ENCODE data around the gene LEMD2.

The LEMD2 gene

GRCh38 chr6:33779290-33779689 is 9.6 kb downstream of the LEMD2 start:
- no peak overlapping the region for H3K4me3 ChIP-seq
- TF ChIP-seq, protein P1, sequence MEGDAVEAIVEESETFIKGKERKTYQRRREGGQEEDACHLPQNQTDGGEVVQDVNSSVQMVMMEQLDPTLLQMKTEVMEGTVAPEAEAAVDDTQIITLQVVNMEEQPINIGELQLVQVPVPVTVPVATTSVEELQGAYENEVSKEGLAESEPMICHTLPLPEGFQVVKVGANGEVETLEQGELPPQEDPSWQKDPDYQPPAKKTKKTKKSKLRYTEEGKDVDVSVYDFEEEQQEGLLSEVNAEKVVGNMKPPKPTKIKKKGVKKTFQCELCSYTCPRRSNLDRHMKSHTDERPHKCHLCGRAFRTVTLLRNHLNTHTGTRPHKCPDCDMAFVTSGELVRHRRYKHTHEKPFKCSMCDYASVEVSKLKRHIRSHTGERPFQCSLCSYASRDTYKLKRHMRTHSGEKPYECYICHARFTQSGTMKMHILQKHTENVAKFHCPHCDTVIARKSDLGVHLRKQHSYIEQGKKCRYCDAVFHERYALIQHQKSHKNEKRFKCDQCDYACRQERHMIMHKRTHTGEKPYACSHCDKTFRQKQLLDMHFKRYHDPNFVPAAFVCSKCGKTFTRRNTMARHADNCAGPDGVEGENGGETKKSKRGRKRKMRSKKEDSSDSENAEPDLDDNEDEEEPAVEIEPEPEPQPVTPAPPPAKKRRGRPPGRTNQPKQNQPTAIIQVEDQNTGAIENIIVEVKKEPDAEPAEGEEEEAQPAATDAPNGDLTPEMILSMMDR (IDR thresholded peaks at IDR 0.05): no peak
- no peak overlapping the region for H3K27ac ChIP-seq
- no peak for DNase-seq (ENCODE audit: low spot score)

DNA sequence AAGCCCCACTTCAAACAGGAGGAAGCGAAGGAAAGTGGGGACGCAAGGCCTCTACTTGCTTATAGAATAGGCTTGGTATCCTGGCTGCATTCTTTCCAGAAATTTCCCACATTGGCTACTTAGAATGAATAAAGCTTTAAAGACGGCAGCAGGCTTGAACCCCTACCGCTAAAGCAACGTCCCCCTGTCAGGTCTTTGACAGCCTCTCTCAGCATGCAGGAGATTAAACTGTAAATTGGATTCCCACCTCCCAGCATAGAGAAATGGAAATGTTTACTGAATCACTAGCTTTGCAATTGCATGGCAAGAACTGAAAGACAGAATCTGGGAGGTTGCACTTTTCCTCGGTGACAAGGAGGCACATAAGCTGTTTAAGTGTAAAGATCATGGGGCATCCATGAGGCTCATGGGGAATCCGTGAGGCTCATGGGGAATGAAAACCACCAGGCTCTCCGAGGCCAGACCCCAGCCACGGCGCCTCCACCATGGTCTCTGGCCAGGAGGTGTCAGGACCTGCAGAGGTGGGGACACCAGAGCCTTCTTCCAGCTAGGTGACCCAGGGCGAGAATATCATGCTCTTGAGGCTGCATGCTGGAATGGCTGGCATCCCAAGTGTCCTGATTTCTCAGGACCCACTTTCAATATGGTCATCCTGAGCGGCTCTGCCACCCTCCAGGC is 10.3 kb downstream of the LEMD2 start:
- Histone ChIP-seq H3K27ac (no peak overlapping the region), H3K4me3 (no peak overlapping the region)
- TF ChIP-seq, protein P1 (IDR thresholded peaks at IDR 0.05): no peak
- no peak for DNase-seq (ENCODE audit: low spot score)

DNA sequence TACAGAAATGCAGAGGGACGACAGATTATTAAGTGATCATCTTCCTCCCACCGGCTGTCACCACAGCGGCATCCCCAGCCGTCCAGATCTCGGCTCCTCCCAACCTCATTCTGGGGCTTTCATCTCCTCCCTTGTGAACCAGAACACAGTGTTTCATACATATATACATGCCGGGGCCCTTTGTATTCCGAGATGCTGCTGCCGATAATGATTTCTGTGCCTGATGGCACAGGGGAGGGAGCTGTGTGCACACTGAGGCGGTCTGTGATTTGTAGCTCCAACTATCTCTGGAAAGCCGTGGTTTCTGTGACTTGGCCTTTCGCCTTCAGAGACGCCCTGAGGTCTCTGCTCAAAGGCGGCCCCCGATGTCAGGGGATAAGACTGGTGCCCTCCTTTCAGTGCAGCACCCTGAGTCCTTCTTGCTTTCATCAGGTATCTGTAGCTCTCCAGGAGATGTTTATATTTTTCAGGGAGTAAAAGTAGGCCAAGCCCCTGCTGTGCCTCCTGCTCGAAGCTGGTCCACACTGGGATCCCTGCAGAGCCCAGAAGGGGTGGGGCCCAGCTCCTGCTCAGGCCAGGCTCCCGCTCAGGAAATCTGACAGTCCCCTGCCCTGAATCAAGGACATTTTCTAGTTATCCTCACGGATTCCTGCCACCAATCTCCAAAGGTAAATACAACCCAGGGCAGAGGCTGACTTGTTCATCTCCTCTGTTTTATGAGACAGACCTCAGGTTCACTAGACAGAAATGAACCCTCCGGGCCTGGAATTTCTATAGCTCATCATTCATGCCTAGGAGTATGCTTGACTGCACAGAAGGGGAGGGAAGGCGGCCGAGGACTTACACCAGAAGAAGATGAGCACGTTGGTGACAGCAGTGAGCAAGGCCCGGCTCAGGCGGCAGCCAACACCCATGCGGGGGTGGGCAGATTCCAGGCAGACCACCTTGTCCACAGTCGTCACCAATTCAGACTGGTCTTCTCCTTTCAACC is 11.2 kb downstream of the LEMD2 start:
- Histone ChIP-seq H3K4me3 (no peak overlapping the region), H3K27ac (no peak overlapping the region)
- no peak for DNase-seq (ENCODE audit: low spot score)
- TF ChIP-seq, protein P1 (IDR thresholded peaks at IDR 0.05): no peak

DNA sequence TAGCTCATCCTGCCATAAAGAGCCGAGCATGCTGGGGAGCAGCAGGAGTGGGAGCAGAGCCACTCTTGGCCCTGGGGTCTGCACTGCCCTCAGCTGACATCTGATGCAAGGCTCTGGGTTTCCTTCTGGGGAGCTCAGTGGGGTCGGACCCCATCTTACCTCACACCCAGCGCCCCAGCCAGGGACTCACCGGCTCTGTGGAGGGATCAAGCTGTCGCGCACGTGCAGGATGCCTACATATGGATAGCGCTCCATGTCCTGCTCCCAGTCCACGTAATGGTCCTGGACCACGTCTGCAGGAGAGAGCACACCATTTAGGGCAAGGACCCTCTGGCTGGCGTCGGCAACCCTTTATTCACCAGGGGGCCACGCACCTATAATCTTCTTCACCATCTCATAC is 12.2 kb downstream of the LEMD2 start:
- TF ChIP-seq, protein P1 (IDR thresholded peaks at IDR 0.05): no peak
- DNase-seq (ENCODE audit: low spot score): no peak

DNA sequence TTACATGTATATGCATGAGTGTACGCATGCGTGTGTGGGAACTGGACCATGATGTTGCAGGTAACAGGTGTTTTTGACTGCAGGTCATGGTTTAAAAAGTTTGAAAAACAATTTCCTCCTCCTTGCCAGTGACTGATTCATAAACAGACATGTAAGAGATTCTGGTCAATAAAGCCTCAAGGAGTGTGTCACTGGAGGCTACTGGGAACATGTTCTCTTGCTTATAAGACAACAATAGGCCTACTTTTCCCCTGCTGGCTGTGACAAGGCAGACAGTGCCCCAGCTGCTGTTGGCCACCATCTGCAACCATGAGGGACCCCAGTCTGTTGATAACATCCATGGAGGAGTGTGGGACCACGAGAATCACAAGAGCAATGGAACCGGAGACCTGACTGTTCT is 12.7 kb downstream of the LEMD2 start:
- TF ChIP-seq, protein P1 (IDR thresholded peaks at IDR 0.05): no peak
- H3K27ac ChIP-seq: no peak overlapping the region
- no peak overlapping the region for H3K4me3 ChIP-seq
- no peak for DNase-seq (ENCODE audit: low spot score)

More for the DNA sequence above, 12.2 kb downstream of the LEMD2 start:
- no peak overlapping the region for H3K4me3 ChIP-seq
- no peak overlapping the region for H3K27ac ChIP-seq

DNA sequence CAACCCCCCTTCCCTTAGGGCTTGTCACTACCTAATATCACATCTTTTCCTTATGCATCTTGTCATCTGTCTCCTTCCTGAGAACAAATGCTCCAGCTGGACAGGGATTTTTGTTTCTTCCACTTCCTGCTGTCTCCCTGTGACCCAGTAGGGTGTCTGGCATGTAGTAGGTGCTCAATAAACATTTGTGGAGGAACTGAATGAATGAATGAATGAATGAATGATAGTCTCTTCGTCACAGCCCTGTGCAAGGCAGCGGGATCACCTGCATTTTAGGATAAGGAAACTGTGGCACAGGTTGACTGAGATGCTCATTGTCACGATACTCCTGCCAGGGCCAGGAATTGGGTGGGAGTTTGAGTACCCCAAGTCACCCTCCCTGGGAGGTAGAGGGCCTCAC is 14.2 kb downstream of the LEMD2 start:
- DNase-seq (ENCODE audit: low spot score): no peak
- Histone ChIP-seq H3K27ac (no peak overlapping the region), H3K4me3 (no peak overlapping the region)
- TF ChIP-seq, protein P1 (IDR thresholded peaks at IDR 0.05): no peak

Data from coronary artery (tissue), 2 donors.